HG03571 (cell line): Measurements from ENCODE around the gene DTNB.
"Not testable (repeated sequence)": the region's sequence is repeated elsewhere in the genome, so short reads cannot be mapped to it uniquely, and the experiment has no call there.

Source experiments
- ATAC-seq: cut with Tn5 transposase; IDR thresholded peaks from one replicate; pipeline ENCODE4 v1.9.1; 2021; ENCODE audit not compliant: unreplicated experiment

The DTNB gene

GRCh38 chr2:25673300-25674076 lies at the start of gene DTNB:
Gene DTNB (minus strand): TSS chr2:25673577. CDS start chr2:25652660, 20,917 bp downstream.
- ATAC-seq: peak; percentile 67

DNA sequence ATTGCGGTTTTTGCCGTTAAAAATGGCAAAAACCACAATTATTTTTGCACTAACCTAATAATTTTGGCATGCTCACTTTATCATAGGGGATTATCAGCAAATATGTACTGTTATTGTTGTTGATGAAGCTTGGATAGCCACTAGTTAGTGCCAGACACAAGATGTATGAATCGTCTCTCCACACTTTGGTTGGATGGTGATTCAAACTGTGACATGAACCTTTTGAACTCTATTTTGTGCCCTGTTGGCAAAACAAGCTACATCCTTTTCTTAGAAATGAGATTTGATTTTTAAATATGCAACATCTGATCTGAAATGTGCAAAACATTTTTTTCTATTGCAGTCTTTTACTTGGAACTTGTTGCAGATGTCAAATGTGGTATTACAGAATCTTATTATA lies 48.8 kb upstream of the DTNB start:
- ATAC-seq: no peak

GRCh38 chr2:25720575-25720974 lies 47.2 kb upstream of the DTNB start:
- ATAC-seq: no peak

DNA sequence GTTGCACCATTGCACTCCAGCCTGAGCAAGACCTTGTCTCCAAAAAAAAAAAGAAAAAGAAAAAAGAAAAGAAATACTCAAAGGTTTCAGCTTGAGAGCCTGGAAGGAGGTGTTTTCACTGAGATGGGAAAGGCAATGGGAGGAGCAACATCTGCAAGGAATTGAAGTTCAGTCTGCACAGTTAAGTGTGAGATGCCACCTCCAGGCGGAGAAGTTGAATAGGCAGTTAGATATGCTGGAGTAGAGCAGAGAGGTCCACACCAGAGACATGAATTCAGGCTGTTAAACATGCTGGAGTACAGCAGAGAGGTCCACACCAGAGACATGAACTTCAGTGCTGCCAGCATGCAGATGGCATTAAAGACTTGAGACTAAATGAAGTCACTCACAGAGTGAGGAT lies 41.4 kb upstream of the DTNB start:
- no peak for ATAC-seq

DNA sequence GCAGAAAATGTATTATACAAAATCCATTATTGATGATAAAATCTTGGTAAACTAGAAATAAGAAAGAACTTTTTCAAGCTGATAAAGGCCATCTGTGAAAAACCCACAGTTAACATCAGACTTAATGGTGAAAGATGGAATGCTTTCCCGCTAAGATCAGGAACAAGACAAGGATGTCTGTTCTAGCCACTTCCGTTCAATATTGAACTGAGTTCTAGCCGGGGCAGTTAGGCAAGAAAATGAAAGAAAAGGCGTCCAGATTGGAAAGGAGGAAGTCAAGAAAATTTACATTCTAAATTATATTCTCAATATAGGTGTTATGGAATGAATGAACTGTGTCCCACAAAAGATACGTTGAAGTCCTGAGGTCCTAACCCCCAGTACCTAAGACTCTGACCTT lies 39.1 kb upstream of the DTNB start:
- ATAC-seq: no peak

GRCh38 chr2:25711675-25712354 lies 38.4 kb upstream of the DTNB start:
- no peak for ATAC-seq

GRCh38 chr2:25710750-25711149 lies 37.4 kb upstream of the DTNB start:
- ATAC-seq: no peak

GRCh38 chr2:25709349-25709748 lies 36.0 kb upstream of the DTNB start:
- no peak for ATAC-seq

DNA sequence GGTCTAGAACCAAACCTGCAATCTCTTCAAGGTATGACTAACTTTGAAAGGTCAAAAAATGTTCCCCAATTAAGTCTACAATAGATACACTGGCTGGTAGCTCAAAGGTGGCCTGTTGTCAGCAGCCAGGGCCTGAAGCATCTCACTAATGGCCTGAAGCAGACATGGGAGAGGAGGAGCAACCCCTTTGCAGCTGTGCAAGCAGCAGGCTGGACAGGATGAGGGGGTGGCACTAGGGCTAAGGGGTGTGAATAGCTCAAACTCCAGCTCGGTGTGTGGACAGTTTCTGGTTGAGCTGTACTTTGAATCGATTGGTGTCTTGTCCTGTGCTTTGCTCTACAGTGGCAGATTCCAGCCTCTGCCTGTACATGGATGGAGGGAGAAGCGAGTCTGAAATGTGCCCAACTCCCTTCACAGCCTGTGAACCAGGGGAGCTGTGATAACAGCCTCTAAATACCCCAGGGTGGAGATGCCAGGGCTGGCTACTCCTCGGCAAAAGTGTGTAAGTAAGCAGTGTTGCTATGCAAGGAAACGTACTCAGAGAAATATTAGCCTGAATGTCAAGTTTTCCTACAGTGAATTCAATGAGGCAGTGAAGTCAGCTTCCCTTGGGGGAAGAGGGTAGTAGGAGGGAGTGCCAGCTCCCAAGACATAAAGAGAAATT lies 34.7 kb upstream of the DTNB start:
- no peak for ATAC-seq

- ATAC-seq: not testable (repeated sequence)
Observed at GRCh38 chr2:25705575-25705974, 32.2 kb upstream of the DTNB start.

- ATAC-seq: no peak
Observed at GRCh38 chr2:25701801-25702200, 28.4 kb upstream of the DTNB start.

GRCh38 chr2:25700221-25700660 lies 26.9 kb upstream of the DTNB start:
- ATAC-seq: no peak

DNA sequence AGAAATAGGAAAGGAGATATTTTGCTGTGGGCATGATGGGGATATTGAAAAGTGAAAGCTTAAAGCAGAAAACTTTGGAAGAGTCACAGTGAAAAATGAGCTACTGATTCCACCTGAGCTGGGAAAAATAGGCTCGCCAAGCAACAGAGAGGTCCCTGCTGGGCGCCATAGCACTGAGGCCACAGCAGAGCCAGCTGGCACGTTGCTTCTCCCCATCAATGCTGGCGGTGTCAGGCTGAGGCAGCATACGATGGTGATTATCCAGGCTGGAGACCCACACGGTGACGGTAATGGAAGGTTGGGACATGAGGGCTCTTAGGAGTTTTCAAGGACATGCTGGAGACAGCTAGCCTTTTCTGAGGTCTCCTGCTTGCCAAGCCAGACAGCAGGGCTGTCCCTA lies 25.8 kb upstream of the DTNB start:
- ATAC-seq: no peak

- no peak for ATAC-seq
Observed at GRCh38 chr2:25698752-25699151, 25.4 kb upstream of the DTNB start.

- no peak for ATAC-seq
Observed at GRCh38 chr2:25697559-25698341, 24.4 kb upstream of the DTNB start.

- no peak for ATAC-seq
Observed at GRCh38 chr2:25692737-25693445, 19.5 kb upstream of the DTNB start.

- ATAC-seq: no peak
Observed at GRCh38 chr2:25692143-25692542, 18.8 kb upstream of the DTNB start.

GRCh38 chr2:25690058-25690457 lies 16.7 kb upstream of the DTNB start:
- ATAC-seq: no peak

- ATAC-seq: no peak
Observed at GRCh38 chr2:25688236-25688635, 14.9 kb upstream of the DTNB start.

DNA sequence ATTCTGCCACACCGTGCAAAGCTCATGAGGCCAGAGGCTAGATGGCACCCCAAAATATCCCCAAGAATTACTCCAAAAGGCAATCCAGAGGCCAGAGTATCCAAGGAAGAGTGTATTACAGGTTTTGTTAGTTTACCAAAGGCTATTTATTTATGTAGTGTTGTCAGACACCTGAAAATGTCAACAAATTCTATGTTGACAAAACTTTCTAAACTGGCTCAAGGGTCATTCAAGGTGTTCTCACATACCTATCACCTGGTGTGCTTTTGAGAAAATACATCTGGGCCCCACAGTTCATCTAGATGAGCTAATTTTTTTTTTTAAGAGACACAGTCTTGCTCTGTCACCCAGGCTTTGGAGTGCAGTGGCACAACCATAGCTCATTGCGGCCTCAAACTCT lies 12.4 kb upstream of the DTNB start:
- ATAC-seq: no peak
